SJCRH30 (cell line): ENCODE data around the gene UGGT2. TPM values are rescaled to one million over a fixed set of nuclear protein-coding genes. Genes with fewer than 3 reads are reported as not detected.
A peak's percentile ranks its signal among the peaks of the same experiment; 100 is the strongest.
"Not testable (repeated sequence)": the region's sequence is repeated elsewhere in the genome, so short reads cannot be mapped to it uniquely, and the experiment has no call there.

ENCODE experiments used
- DNase-seq, 2 experiments: peaks; one replicate each; pipeline ENCODE4 v3.0.0-alpha.2; 2015 to 2020
- H3K27ac ChIP-seq: fragments of 250-450 bp; sonication (Bioruptor Pico); 2 replicates; pipeline ENCODE4 v1.5.1; 2020; ENCODE audit warnings: mild to moderate bottlenecking, moderate library complexity
- H3K27me3 ChIP-seq: fragments of 250-450 bp; sonication (Bioruptor Pico); 2 replicates; pipeline ENCODE4 v1.5.1; 2020; ENCODE audit warnings: mild to moderate bottlenecking, moderate library complexity
- H3K36me3 ChIP-seq: fragments of 250-450 bp; sonication (Bioruptor Pico); 2 replicates; pipeline ENCODE4 v1.5.1; 2020; ENCODE audit warnings: mild to moderate bottlenecking, moderate library complexity
- H3K4me1 ChIP-seq: fragments of 250-450 bp; sonication (Bioruptor Pico); 2 replicates; pipeline ENCODE4 v1.5.1; 2020; ENCODE audit warnings: mild to moderate bottlenecking, moderate library complexity
- H3K4me3 ChIP-seq: fragments of 250-450 bp; sonication (Bioruptor Pico); 2 replicates; pipeline ENCODE4 v1.5.1; 2020; ENCODE audit warnings: mild to moderate bottlenecking, moderate library complexity
- H3K9me3 ChIP-seq: fragments of 250-450 bp; sonication (Bioruptor Pico); replicated peaks from 2 replicates; pipeline ENCODE4 v1.5.1; 2020; ENCODE audit warnings: mild to moderate bottlenecking, moderate library complexity
- total RNA-seq: library from RNA; depleted of rRNA; stranded (reverse); fragments of >200 nt; shearing (Covaris generic); gene quantifications from 2 replicates; pipeline ENCODE4 v1.2.3, GENCODE V29; 2014

UGGT2 gene
- total RNA-seq, 1 experiment from 2014 or later: 34.6 TPM

DNA sequence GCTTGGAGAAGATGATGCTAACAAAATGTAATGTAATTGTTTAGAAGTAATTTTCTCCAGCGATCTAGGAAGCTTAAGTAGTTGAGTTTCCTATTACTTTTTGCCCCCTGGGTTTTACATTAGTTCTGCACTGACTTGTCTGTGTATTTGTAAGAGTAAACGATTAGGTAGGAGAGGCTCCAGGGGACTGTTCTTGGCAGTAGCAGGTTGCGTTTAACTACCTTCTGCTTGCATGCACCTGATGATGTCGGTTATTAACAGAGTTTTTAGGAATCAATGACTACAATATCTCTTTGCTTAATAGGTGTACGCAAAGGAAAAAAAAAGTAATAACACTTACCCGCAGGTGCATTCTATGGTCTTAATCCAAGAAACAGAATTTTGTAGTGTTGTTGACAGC is 18.3 kb upstream of the UGGT2 start:
- no peak overlapping the region for H3K27ac ChIP-seq
- H3K9me3 ChIP-seq: no peaks in the 10 kb centered on the region
- no peak for DNase-seq
- no peaks in the 10 kb centered on the region for H3K36me3 ChIP-seq
- no peaks in the 10 kb centered on the region for H3K27me3 ChIP-seq
- H3K4me3 ChIP-seq: no peak overlapping the region
- no peaks in the 10 kb centered on the region for H3K4me1 ChIP-seq

DNA sequence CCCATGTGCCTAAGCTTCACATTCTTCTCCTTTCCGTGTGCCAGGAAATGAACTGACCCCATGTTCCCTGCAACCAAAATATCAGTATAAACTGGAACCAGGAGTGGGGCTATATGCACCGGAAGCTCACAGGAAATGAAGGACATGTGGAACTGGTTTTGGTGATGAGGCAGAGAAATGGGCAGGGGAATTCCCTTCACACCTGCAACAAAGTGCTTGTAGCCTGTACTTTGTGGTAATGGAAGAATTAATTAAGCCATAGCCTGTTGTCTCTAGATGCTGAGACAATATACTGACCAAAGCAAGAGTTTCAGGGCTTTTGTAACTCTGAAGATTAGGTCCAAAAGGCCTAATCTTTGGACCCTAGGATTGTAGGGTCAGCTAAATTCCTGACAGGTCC is 15.5 kb upstream of the UGGT2 start:
- Histone ChIP-seq H3K36me3 (no peaks in the 10 kb centered on the region), H3K27me3 (no peaks in the 10 kb centered on the region), H3K4me1 (no peaks in the 10 kb centered on the region), H3K9me3 (no peaks in the 10 kb centered on the region), H3K27ac (no peak overlapping the region), H3K4me3 (no peak overlapping the region)
- DNase-seq: no peak

DNA sequence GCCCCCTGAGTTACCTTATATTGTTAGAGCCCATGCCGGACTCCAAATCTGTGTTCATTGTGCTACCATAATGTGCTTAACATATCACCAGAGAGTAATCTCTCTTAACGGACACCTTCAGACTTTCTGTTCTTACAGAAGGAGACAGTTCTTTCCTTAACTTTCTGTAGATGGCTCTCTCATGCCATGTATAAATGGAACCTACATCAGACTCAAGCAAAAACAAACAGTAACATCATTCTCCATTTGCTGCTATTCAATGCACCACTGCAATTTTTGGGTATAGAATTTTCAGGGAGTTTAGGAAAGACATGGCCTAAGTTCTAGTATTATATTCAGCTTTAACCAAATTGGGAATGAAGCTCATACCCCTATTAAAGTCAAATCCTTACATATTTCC is 12.6 kb upstream of the UGGT2 start:
- Histone ChIP-seq H3K27me3 (no peaks in the 10 kb centered on the region), H3K4me1 (no peaks in the 10 kb centered on the region)
- DNase-seq: no peak

DNA sequence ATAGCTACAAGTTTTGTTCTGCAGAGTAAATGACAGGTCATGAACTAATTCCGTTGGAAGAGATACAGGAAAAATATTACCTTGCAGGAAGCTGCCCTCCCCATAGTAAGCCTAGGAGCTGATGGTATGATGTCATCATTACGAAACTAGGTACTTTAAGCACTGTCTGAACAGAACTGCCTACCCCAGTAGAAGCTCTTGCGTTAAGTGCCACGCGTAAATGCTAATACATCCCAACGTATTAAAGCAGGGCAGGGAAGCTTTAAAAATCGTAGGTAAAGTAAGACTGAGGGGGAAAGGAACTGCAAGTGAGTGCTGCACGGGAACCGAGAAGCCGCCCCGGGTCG is 572 bp downstream of the UGGT2 start:
- peak overlapping the region; percentile 71 for H3K27ac ChIP-seq
- no peaks in the 10 kb centered on the region for H3K9me3 ChIP-seq
- no peaks in the 10 kb centered on the region; the same call in 1 of the 2 replicates for H3K36me3 ChIP-seq
- H3K4me3 ChIP-seq: peak overlapping the region; percentile 82
- DNase-seq: peak in 1 of 2 experiments; percentile 54
- H3K27me3 ChIP-seq: 0 out of 2 replicates have a peak, but pooled peaks cover 2% of the 10 kb centered on the region
- H3K4me1 ChIP-seq: no peaks in the 10 kb centered on the region

More for the DNA sequence above, 12.6 kb upstream of the UGGT2 start:
- Histone ChIP-seq H3K9me3 (no peaks in the 10 kb centered on the region), H3K4me3 (no peak overlapping the region), H3K36me3 (no peaks in the 10 kb centered on the region), H3K27ac (no peak overlapping the region)

DNA sequence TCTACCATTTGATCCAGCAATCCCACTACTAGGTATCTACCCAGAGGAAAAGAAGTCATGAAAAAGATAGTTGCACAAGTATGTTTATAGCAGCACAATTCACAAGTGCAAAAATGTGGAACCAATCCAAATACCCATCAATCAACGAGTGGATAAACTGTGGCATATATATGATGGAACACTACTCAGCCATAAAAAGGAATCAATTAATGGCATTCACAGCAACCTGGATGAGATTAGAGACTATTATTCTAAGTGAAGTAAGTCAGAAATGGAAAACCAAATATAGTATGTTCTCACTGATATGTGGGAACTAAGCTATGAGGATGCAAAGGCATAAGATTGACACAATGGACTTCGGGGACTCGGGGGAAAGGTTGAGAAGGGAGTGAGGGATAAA is 1.3 kb downstream of the UGGT2 start:
- not testable (repeated sequence) for H3K9me3 ChIP-seq, H3K4me3 ChIP-seq, DNase-seq, H3K36me3 ChIP-seq, H3K27ac ChIP-seq, H3K4me1 ChIP-seq, H3K27me3 ChIP-seq

DNA sequence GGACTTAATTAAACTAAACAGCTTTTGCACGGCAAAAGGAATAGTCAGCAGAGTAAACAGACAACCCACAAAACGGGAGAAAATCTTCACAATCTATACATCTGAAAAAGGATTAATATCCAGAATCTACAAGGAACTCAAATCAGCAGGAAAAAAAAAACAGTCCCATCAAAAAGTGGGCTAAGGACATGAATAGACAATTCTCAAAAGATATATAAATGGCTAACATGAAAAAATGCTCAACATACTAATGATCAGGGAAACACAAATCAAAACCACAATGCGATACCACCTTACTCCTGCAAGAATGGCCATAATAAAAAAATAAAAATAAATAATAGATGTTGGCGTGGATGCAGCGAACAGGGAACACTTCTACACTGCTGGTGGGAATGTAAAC is 1.7 kb downstream of the UGGT2 start:
- not testable (repeated sequence) for H3K4me1 ChIP-seq, H3K9me3 ChIP-seq, DNase-seq, H3K27me3 ChIP-seq, H3K27ac ChIP-seq, H3K4me3 ChIP-seq, H3K36me3 ChIP-seq

DNA sequence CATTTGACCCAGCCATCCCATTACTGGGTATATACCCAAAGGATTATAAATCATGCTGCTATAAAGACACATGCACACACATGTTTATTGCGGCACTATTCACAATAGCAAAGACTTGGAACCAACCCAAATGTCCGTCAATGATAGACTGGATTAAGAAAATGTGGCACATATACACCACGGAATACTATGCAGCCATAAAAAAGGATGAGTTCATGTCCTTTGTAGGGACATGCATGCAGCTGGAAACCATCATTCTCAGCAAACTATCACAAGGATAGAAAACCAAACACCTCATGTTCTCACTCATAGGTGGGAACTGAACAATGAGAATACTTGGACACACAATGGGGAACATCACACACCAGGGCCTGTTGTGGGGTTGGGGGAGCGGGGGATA is 2.2 kb downstream of the UGGT2 start:
- not testable (repeated sequence) for DNase-seq, H3K36me3 ChIP-seq, H3K9me3 ChIP-seq, H3K27ac ChIP-seq, H3K4me3 ChIP-seq, H3K4me1 ChIP-seq, H3K27me3 ChIP-seq

DNA sequence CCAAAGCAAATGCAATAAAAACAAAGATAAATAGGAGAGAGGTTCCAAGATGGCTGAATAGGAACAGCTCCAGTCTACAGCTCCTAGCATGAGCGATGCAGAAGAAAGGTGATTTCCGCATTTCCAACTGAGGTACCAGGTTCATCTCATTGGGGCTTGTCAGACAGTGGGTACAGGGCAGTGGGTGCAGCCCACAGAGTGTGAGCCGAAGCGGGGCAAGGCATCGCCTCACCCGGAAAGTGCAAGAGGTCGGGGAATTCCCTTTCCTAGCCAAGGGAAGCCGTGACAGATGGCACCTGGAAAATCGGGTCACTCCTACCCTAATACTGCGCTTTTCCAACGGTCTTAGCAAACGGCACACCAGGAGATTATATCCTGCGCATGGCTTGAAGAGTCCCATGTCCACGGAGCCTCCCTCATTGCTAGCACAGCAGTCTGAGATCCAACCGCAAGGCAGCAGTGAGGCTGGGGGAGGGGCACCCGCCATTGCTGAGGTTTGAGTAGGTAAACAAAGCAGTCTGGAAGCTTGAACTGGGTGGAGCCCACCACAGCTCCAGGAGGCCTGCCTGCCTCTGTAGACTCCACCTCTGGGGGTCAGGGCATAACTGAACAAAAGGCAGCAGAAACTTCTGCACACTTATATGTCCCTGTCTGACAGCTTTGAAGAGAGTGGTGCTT is 6.6 kb downstream of the UGGT2 start:
- H3K9me3 ChIP-seq, H3K4me1 ChIP-seq, H3K4me3 ChIP-seq, H3K27ac ChIP-seq, H3K36me3 ChIP-seq, DNase-seq, H3K27me3 ChIP-seq: not testable (repeated sequence)

DNA sequence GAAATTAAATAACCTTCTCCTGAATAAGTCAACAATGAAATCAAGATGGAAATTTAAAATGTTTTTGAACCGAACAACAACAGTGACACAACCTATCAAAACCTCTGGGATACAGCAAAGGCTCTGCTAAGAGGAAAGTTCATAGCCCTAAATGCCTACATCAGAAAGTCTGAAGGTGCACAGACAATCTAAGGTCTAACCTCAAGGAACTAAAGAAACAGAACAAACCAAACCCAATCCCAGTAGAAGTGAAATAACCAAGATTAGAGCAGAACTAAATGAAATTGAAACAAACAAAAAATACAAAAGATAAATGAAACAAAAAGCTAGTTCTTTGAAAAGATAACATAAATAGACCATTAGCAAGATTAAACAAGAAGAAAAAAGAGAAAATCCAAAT is 9.0 kb downstream of the UGGT2 start:
- no peak for DNase-seq
- Histone ChIP-seq H3K9me3 (peaks cover 3% of the 10 kb centered on the region; the same call in 1 of the 2 replicates), H3K4me1 (no peaks in the 10 kb centered on the region), H3K27ac (no peak overlapping the region), H3K27me3 (no peaks in the 10 kb centered on the region), H3K4me3 (no peak overlapping the region), H3K36me3 (no peaks in the 10 kb centered on the region)

DNA sequence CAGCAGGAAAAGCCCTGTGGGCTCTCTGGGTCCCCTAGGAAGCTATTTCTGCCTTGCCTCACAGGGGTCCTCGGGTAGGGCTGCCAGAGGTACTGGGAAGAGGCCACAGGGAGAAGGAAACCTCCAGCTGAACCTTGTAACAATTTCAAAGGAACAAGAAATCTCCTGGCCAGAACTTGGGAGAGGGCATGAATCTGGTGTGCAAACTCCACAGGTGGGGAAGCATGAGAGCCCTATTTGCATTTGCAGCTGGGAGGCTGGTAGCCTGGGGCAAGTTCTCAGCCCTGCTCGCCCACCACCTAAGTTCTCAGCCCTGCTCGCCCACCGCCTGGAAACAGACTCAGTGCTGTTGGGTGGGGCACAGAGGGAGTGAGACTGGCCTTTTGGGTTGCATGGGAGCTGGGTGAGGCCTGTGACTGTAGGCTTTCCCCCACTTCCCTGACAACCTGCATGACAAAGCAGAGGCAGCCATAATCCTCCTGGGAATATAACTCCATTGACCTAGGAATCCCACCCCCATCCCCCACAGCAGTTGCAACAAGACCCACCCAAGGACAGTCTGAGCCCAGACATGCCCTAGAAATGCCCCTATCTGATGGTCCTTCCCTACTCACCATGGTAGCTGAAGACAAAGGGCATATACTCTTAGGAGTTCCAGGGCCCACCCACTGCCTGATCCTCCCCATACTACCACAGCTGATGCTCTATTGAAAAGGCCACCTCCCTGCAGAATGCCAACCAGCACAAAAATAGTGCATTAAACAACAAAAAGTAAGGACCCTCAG is 11.7 kb downstream of the UGGT2 start:
- no peak for DNase-seq
- Histone ChIP-seq H3K4me1 (no peaks in the 10 kb centered on the region), H3K27ac (no peak overlapping the region), H3K36me3 (no peaks in the 10 kb centered on the region; the same call in 1 of the 2 replicates), H3K27me3 (no peaks in the 10 kb centered on the region), H3K9me3 (peaks cover 3% of the 10 kb centered on the region; the same call in 1 of the 2 replicates), H3K4me3 (no peak overlapping the region)

DNA sequence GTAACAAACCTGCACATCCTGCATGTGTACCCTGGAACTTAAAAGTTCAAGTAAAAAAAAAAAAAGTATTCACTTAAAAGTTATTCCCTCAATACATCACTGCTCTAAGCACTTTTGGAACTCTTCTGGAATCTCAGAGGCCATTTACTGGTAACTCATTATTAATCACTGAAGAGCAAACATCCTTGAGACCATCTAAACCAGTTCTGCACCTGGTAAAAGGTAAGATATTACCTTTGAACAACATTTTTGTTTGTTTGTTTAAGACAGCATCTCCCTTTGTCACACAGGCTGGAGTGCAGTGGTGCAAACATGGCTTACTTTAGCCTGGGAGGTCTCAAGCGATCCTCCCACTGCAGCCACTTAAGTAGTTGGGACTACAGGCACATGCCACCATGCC is 16.7 kb downstream of the UGGT2 start:
- Histone ChIP-seq H3K4me1 (no peaks in the 10 kb centered on the region), H3K27ac (no peak overlapping the region), H3K27me3 (no peaks in the 10 kb centered on the region), H3K9me3 (no peaks in the 10 kb centered on the region), H3K36me3 (peaks cover 6% of the 10 kb centered on the region), H3K4me3 (no peak overlapping the region)
- DNase-seq: no peak

DNA sequence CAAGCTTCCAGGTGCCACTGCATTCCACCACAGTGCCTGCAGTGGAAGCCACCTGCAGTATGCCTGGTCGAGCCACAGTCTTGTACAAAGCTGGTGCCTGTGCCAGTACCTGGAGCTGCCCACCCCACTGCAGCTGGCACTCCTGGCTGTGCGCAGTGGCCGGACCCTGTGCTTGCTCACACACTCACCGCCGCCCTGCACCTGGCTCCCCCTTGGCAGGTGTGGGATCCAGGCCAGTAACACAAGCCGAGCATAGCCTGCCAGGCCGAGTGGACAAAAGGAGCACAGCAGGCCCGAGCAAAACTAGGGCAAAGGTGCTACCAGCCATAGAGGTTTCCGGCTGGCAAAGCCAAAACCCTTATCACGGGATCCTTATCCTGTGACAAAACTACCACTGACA is 18.5 kb downstream of the UGGT2 start:
- DNase-seq: no peak
- no peaks in the 10 kb centered on the region for H3K4me1 ChIP-seq
- H3K36me3 ChIP-seq: peaks cover 7% of the 10 kb centered on the region
- no peak overlapping the region for H3K4me3 ChIP-seq
- no peaks in the 10 kb centered on the region for H3K27me3 ChIP-seq
- H3K27ac ChIP-seq: no peak overlapping the region
- H3K9me3 ChIP-seq: no peaks in the 10 kb centered on the region

DNA sequence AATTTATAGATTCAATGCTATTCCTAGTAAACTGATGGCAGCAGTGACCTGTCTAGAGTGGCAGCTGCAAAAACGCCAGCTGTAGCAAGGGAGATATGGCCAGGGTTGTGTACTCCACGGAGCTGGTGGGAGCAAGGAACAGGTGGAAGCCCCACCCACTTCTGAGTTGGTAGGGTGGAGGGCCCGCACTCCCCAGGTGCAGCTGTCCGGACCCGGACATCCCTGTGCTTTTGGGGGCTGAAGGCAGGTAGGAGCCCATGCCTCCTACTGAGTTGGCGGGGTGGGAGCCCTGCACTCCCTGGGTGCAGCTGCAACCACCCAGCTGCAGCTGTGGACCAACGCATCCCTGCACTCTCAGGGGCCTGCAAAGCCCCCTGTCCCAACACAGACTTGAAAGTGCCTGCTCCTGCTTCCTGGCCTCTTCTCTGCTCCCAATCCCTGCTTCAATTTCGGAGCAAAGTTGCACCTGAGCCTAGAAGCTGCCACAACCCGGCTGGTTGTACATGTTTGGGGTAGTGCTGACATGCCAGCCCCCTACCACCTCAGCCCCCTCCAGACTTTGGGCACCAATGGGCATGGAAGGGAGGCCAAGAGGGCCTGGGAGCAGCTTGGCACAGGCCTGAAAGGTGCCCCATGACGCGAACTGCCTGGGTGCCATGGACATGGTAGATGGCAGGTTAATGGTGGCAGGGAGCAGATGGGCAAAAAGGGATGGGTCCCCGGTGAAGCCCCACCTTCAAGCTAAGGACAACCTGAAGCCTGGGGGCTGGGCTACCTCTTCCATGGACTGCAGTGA is 19.8 kb downstream of the UGGT2 start:
- Histone ChIP-seq H3K4me1 (no peaks in the 10 kb centered on the region), H3K4me3 (no peak overlapping the region), H3K27me3 (no peaks in the 10 kb centered on the region), H3K36me3 (peaks cover 10% of the 10 kb centered on the region), H3K27ac (no peak overlapping the region), H3K9me3 (no peaks in the 10 kb centered on the region)
- DNase-seq: no peak

DNA sequence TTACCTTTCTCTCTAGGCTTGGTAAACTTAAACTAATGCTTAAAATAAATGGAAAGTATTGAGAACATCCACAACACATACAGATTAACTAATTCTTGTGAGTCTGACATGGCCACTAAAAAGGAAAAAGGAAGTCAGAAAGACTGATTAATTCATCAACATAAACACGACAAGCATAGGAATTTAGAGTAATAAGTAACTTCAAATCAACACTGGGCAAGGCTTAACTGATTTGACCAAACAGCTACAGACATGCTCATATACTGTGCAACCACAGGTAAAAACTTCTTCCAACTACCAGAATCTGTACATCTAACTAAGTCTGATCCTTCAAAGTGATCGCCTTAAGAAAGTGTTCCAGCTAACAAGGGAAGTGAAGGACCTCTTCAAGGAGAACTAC is 20.5 kb downstream of the UGGT2 start:
- Histone ChIP-seq H3K36me3 (peaks cover 15% of the 10 kb centered on the region), H3K27me3 (no peaks in the 10 kb centered on the region), H3K27ac (no peak overlapping the region), H3K4me3 (no peak overlapping the region), H3K9me3 (no peaks in the 10 kb centered on the region), H3K4me1 (no peaks in the 10 kb centered on the region)
- DNase-seq: no peak

DNA sequence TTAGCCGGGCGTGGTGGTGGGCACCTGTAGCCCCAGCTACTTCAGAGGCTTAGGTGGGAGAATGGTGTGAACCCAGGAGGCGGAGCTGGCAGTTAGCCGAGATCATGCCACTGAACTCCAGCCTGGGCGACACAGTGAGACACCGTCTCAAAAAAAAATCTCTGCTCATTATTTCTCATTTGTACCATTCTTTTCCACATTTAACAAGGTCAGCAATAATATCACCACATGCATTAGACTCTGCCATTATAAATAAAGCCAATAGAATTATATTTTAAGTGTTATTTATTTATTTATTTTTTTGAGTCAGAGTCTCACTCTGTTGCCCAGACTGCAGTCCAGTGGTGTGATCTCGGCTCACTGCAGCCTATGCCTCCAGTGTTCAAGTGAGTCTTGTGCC is 24.2 kb downstream of the UGGT2 start:
- H3K27me3 ChIP-seq: no peaks in the 10 kb centered on the region

More for the DNA sequence above, 24.2 kb downstream of the UGGT2 start:
- Histone ChIP-seq H3K4me1 (no peaks in the 10 kb centered on the region), H3K27ac (no peak overlapping the region), H3K4me3 (no peak overlapping the region), H3K36me3 (peaks cover 15% of the 10 kb centered on the region), H3K9me3 (no peaks in the 10 kb centered on the region)
- DNase-seq: no peak
